HepG2 (cell line): Measurements from ENCODE around the gene C20orf204. TPM values are rescaled to one million over a fixed set of nuclear protein-coding genes. Genes with fewer than 3 reads are reported as not detected.

ENCODE experiments used
- BORCS8-MEF2B ChIP-seq: sonication (generic); formaldehyde crosslinking; IDR thresholded peaks from 2 replicates; pipeline ENCODE4 v1.8.0; 2022; ENCODE audit warnings: mild to moderate bottlenecking, missing genetic modification reagents
- CREBL2 ChIP-seq: sonication (generic); formaldehyde crosslinking; IDR thresholded peaks from 2 replicates; pipeline ENCODE4 v1.8.1; 2023; ENCODE audit warnings: missing genetic modification reagents, mild to moderate bottlenecking, borderline replicate concordance
- DNMT1 ChIP-seq: sonication (generic); formaldehyde crosslinking; IDR thresholded peaks from 2 replicates; pipeline ENCODE4 v1.5.1; 2020; ENCODE audit warnings: mild to moderate bottlenecking, missing genetic modification reagents
- NPAS2 ChIP-seq: sonication (generic); formaldehyde crosslinking; IDR thresholded peaks from 2 replicates; pipeline ENCODE4 v1.8.0; 2022; ENCODE audit warnings: mild to moderate bottlenecking, missing genetic modification reagents, borderline replicate concordance
- ZC3H13 ChIP-seq: sonication (generic); formaldehyde crosslinking; IDR thresholded peaks from 2 replicates; pipeline ENCODE4 v1.8.1; 2023; ENCODE audit warnings: mild to moderate bottlenecking, missing genetic modification reagents, moderate library complexity
- ZNF280B ChIP-seq: sonication (generic); formaldehyde crosslinking; IDR thresholded peaks from 2 replicates; pipeline ENCODE4 v1.5.0; 2020; ENCODE audit warnings: missing genetic modification reagents, mild to moderate bottlenecking, borderline replicate concordance
- ZNF766 ChIP-seq: sonication (generic); formaldehyde crosslinking; IDR thresholded peaks from 2 replicates; pipeline ENCODE4 v1.5.0; 2020; ENCODE audit warnings: missing genetic modification reagents, borderline replicate concordance
- polyA plus RNA-seq, 8 experiments: library from polyadenylated mRNA; depleted of rRNA in 3 of 8; stranded (reverse) in 7 of 8; unstranded in 1 of 8; fragments of >200 nt; fragmentation: Illumina TruSeq in 4 of 8; extraction: Trizol in 4 of 8; gene quantifications; 2 replicates each; pipeline versions ENCODE4 v1.2.1 to v1.2.3, GENCODE V29; 2011 to 2016; ENCODE audit warnings: low read depth in 4 of 8, missing spikeins in 1 of 8, mixed read lengths in 1 of 8; ENCODE audit not compliant: insufficient read depth in 1 of 8
- total RNA-seq, 5 experiments: library from RNA; depleted of rRNA; stranded (reverse); fragments of >200 nt; fragmentation: Illumina TruSeq; extraction: Trizol; gene quantifications; 2 replicates each; pipeline ENCODE4 v1.2.3, GENCODE V29; 2016; ENCODE audit warnings: low read depth in 1 of 5
- TF ChIP-seq, protein P1 (sequence below), 2 experiments: sonication (generic) in 1 of 2; formaldehyde crosslinking in 1 of 2; IDR thresholded peaks; 2 replicates each; pipeline versions ENCODE4 v1.5.1 to v1.6.1; 2011 to 2020; ENCODE audit warnings: borderline replicate concordance in 1 of 2, low read depth in 1 of 2, low read length in 1 of 2, mild to moderate bottlenecking in 1 of 2, missing genetic modification reagents in 1 of 2, moderate library complexity in 1 of 2

Gene C20orf204
- total and polyA plus RNA-seq, 2 of the 13 experiments (the other 11 are each of a cell fraction or from before 2014, with no cell fraction given), result 22.1 to 80.0 TPM

- no peak for TF ChIP-seq CREBL2 (CRISPR knock-in tag)
- TF ChIP-seq NPAS2, result no peak
- 0 out of 2 replicates have a peak, but pooled peaks have one; percentile 9 for TF ChIP-seq BORCS8-MEF2B (CRISPR knock-in tag)
- TF ChIP-seq DNMT1 (CRISPR knock-in tag), result 0 out of 2 replicates have a peak, but pooled peaks have one; percentile 27
- TF ChIP-seq ZNF766, result no peak
- TF ChIP-seq ZC3H13 (CRISPR knock-in tag), result 0 out of 2 replicates have a peak, but pooled peaks have one; percentile 57
- TF ChIP-seq ZNF280B, result no peak
- TF ChIP-seq, protein P1, sequence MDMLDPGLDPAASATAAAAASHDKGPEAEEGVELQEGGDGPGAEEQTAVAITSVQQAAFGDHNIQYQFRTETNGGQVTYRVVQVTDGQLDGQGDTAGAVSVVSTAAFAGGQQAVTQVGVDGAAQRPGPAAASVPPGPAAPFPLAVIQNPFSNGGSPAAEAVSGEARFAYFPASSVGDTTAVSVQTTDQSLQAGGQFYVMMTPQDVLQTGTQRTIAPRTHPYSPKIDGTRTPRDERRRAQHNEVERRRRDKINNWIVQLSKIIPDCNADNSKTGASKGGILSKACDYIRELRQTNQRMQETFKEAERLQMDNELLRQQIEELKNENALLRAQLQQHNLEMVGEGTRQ (IDR thresholded peaks at IDR 0.05; ENCODE audit: low read depth, low read length), result no peak
- TF ChIP-seq, protein P1 (CRISPR knock-in tag; IDR thresholded peaks at IDR 0.05; ENCODE audit: borderline replicate concordance), result no peak
Measured at GRCh38 chr20:64025826-64026412, 10.1 kb upstream of the C20orf204 start (continued).
